Measurements from ENCODE around the gene ALAS2. TPM values are rescaled to one million over a fixed set of nuclear protein-coding genes. Genes with fewer than 3 reads are reported as not detected.
"Not testable (repeated sequence)": the region's sequence is repeated elsewhere in the genome, so short reads cannot be mapped to it uniquely, and the experiment has no call there.

Gene ALAS2
- total and polyA plus RNA-seq, 4 donors, result 0.10 to 111 (median 1.5) TPM

DNA sequence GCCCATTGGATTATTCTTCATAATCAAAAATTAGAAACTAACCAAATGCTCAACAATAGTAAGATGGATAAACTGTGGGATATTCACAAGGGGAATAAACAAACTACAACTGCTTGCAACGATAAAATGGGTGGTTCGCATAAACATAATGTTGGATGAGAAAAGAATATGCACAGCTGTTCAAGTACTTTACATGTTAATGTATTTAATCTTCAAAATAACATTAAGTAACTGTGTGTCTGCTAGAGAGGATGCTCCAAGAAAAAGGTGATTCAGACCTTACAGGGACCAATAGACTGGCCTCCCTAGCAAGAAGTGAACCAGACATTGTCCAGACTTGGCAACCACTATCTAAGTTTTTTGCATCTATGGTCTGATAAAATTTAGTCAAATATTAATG, 39.1 kb downstream of the ALAS2 start:
- Histone ChIP-seq H3K27me3 (ENCODE audit: control insufficient read depth in 3 of 3, insufficient read depth in 3 of 3, low read length in 2 of 3) (peaks cover 2 to 10% (median 3%) of the 10 kb centered on the region in 3 donors), H3K4me1 (ENCODE audit: control insufficient read depth in 5 of 5, insufficient read depth in 5 of 5, low read length in 5 of 5) (no peaks in the 10 kb centered on the region), H3K9me3 (ENCODE audit: control insufficient read depth in 4 of 4, insufficient read depth in 3 of 4, low read length in 3 of 4) (peaks cover 0 to 3% (median 0%) of the 10 kb centered on the region in 4 donors), H3K27ac (ENCODE audit: low read depth in 1 of 2, low read length in 1 of 2) (no peak overlapping the region), H3K9ac (ENCODE audit: insufficient read depth in 1 of 2, low read length in 2 of 2) (no peak overlapping the region), H3K4me3 (no peak overlapping the region), H3K36me3 (ENCODE audit: control insufficient read depth in 4 of 4, insufficient read depth in 4 of 4, low read length in 4 of 4) (no peaks in the 10 kb centered on the region)
- WGBS, 2 donors, result 80 to 86% methylated on average over 2 of the region's 2 CpGs
- ATAC-seq (ENCODE audit: insufficient read depth, low FRiP score), result no peak
- peak in 2 of 3 donors; percentile 9 to 24 for DNase-seq
- TF ChIP-seq, protein P1, sequence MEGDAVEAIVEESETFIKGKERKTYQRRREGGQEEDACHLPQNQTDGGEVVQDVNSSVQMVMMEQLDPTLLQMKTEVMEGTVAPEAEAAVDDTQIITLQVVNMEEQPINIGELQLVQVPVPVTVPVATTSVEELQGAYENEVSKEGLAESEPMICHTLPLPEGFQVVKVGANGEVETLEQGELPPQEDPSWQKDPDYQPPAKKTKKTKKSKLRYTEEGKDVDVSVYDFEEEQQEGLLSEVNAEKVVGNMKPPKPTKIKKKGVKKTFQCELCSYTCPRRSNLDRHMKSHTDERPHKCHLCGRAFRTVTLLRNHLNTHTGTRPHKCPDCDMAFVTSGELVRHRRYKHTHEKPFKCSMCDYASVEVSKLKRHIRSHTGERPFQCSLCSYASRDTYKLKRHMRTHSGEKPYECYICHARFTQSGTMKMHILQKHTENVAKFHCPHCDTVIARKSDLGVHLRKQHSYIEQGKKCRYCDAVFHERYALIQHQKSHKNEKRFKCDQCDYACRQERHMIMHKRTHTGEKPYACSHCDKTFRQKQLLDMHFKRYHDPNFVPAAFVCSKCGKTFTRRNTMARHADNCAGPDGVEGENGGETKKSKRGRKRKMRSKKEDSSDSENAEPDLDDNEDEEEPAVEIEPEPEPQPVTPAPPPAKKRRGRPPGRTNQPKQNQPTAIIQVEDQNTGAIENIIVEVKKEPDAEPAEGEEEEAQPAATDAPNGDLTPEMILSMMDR (IDR thresholded peaks at IDR 0.05; ENCODE audit: control extremely low read depth, extremely low read depth), result no peak

GRCh38 chrX:54983306-54983705, 47.5 kb downstream of the ALAS2 start:
- 91 to 100% methylated on average over 2 of the region's 2 CpGs for WGBS, 2 donors
- not testable (repeated sequence) for H3K27ac ChIP-seq (ENCODE audit: low read depth in 1 of 2, low read length in 1 of 2); H3K27me3 ChIP-seq (ENCODE audit: control insufficient read depth in 3 of 3, insufficient read depth in 3 of 3, low read length in 2 of 3); DNase-seq; ATAC-seq (ENCODE audit: insufficient read depth, low FRiP score); H3K4me1 ChIP-seq (ENCODE audit: control insufficient read depth in 5 of 5, insufficient read depth in 5 of 5, low read length in 5 of 5); H3K4me3 ChIP-seq; H3K9ac ChIP-seq (ENCODE audit: insufficient read depth in 1 of 2, low read length in 2 of 2); H3K36me3 ChIP-seq (ENCODE audit: control insufficient read depth in 4 of 4, insufficient read depth in 4 of 4, low read length in 4 of 4); H3K9me3 ChIP-seq (ENCODE audit: control insufficient read depth in 4 of 4, insufficient read depth in 3 of 4, low read length in 3 of 4)

- H3K27me3 ChIP-seq (ENCODE audit: control insufficient read depth in 3 of 3, insufficient read depth in 3 of 3, low read length in 2 of 3), result no peaks in the 10 kb centered on the region
- TF ChIP-seq, protein P1 (IDR thresholded peaks at IDR 0.05; ENCODE audit: control extremely low read depth, extremely low read depth), result no peak
- H3K36me3 ChIP-seq (ENCODE audit: control insufficient read depth in 4 of 4, insufficient read depth in 4 of 4, low read length in 4 of 4), result no peaks in the 10 kb centered on the region
- H3K9me3 ChIP-seq (ENCODE audit: control insufficient read depth in 4 of 4, insufficient read depth in 3 of 4, low read length in 3 of 4), result peaks cover 0 to 5% (median 0%) of the 10 kb centered on the region in 4 donors
- no peak overlapping the region for H3K9ac ChIP-seq (ENCODE audit: insufficient read depth in 1 of 2, low read length in 2 of 2)
- ATAC-seq (ENCODE audit: insufficient read depth, low FRiP score) (no peak), DNase-seq (no peak)
- no peak overlapping the region for H3K4me3 ChIP-seq
- 64 to 79% methylated on average over 6 of the region's 6 CpGs for WGBS, 2 donors
- no peak overlapping the region for H3K27ac ChIP-seq (ENCODE audit: low read depth in 1 of 2, low read length in 1 of 2)
- no peaks in the 10 kb centered on the region for H3K4me1 ChIP-seq (ENCODE audit: control insufficient read depth in 5 of 5, insufficient read depth in 5 of 5, low read length in 5 of 5)
These were observed 50.4 kb downstream of the ALAS2 start for GRCh38 chrX:54980334-54980733.

GRCh38 chrX:54979432-54979831, 51.3 kb downstream of the ALAS2 start:
- no peak for DNase-seq
- H3K27me3 ChIP-seq (ENCODE audit: control insufficient read depth in 3 of 3, insufficient read depth in 3 of 3, low read length in 2 of 3), result no peaks in the 10 kb centered on the region
- ATAC-seq (ENCODE audit: insufficient read depth, low FRiP score), result no peak
- TF ChIP-seq, protein P1 (IDR thresholded peaks at IDR 0.05; ENCODE audit: control extremely low read depth, extremely low read depth), result no peak
- H3K9ac ChIP-seq (ENCODE audit: insufficient read depth in 1 of 2, low read length in 2 of 2), result no peak overlapping the region
- H3K36me3 ChIP-seq (ENCODE audit: control insufficient read depth in 4 of 4, insufficient read depth in 4 of 4, low read length in 4 of 4), result no peaks in the 10 kb centered on the region
- no peaks in the 10 kb centered on the region for H3K4me1 ChIP-seq (ENCODE audit: control insufficient read depth in 5 of 5, insufficient read depth in 5 of 5, low read length in 5 of 5)
- no peak overlapping the region for H3K4me3 ChIP-seq
- peaks cover 0 to 3% (median 0%) of the 10 kb centered on the region in 4 donors for H3K9me3 ChIP-seq (ENCODE audit: control insufficient read depth in 4 of 4, insufficient read depth in 3 of 4, low read length in 3 of 4)
- no peak overlapping the region for H3K27ac ChIP-seq (ENCODE audit: low read depth in 1 of 2, low read length in 1 of 2)
